DMS153 (cell line): ENCODE results near the gene TMA7B.
A peak's percentile ranks its signal among the peaks of the same experiment; 100 is the strongest.
"Not testable (repeated sequence)": the region's sequence is repeated elsewhere in the genome, so short reads cannot be mapped to it uniquely, and the experiment has no call there.

ENCODE experiments used
- DNase-seq: peaks from one replicate; lab custom pipeline; 2025; lab: John Stamatoyannopoulos, UW

The TMA7B gene

GRCh38 chr22:39933741-39934140, 26.5 kb upstream of the TMA7B start:
- no peak for DNase-seq

- no peak for DNase-seq
These were observed 25.1 kb upstream of the TMA7B start for GRCh38 chr22:39935116-39935515.

GRCh38 chr22:39935612-39936011, 24.6 kb upstream of the TMA7B start:
- DNase-seq: no peak

- DNase-seq: no peak
These were observed 23.6 kb upstream of the TMA7B start for GRCh38 chr22:39936523-39937145.

GRCh38 chr22:39937906-39938305, 22.3 kb upstream of the TMA7B start:
- no peak for DNase-seq

GRCh38 chr22:39938509-39939111, 21.6 kb upstream of the TMA7B start:
- DNase-seq: no peak

- no peak for DNase-seq
These were observed 20.4 kb upstream of the TMA7B start for GRCh38 chr22:39939830-39940229.

- DNase-seq: no peak
These were observed 19.4 kb upstream of the TMA7B start for GRCh38 chr22:39940757-39941305.

GRCh38 chr22:39941601-39942000, 18.6 kb upstream of the TMA7B start:
- peak; percentile 95 for DNase-seq

- no peak for DNase-seq
These were observed 17.6 kb upstream of the TMA7B start for GRCh38 chr22:39942439-39943230.

GRCh38 chr22:39943337-39943736, 16.9 kb upstream of the TMA7B start:
- peak; percentile 52 for DNase-seq

- DNase-seq: no peak
These were observed 16.0 kb upstream of the TMA7B start for GRCh38 chr22:39943953-39944872.

- DNase-seq: no peak
These were observed 14.1 kb upstream of the TMA7B start for GRCh38 chr22:39946126-39946502.

- DNase-seq: peak; percentile 80
These were observed 13.5 kb upstream of the TMA7B start for GRCh38 chr22:39946503-39947219.

- DNase-seq: peak; percentile 75
These were observed 12.7 kb upstream of the TMA7B start for GRCh38 chr22:39947220-39948216.

- DNase-seq: no peak
These were observed 10.0 kb upstream of the TMA7B start for GRCh38 chr22:39949964-39950737.

GRCh38 chr22:39951603-39952293, 8.4 kb upstream of the TMA7B start:
- DNase-seq: not testable (repeated sequence)

- no peak for DNase-seq
These were observed 7.8 kb upstream of the TMA7B start for GRCh38 chr22:39952347-39952746.

GRCh38 chr22:39953101-39953500, 7.1 kb upstream of the TMA7B start:
- no peak for DNase-seq
